Fibroblast of peridontal ligament (primary cell): ENCODE results near the gene ZNF688.
"Not testable (repeated sequence)": the region's sequence is repeated elsewhere in the genome, so short reads cannot be mapped to it uniquely, and the experiment has no call there.

Experiments
- DNase-seq: peaks from one replicate; pipeline ENCODE4 v3.0.0-alpha.2; 2010; ENCODE audit errors: extremely low read depth

The ZNF688 gene

GRCh38 chr16:30533748-30534367 is 37.7 kb downstream of the ZNF688 start:
- DNase-seq: no peak

- no peak for DNase-seq
Measured at GRCh38 chr16:30533146-30533522, 38.4 kb downstream of the ZNF688 start.

GRCh38 chr16:30532285-30533145 is 39.0 kb downstream of the ZNF688 start:
- no peak for DNase-seq

GRCh38 chr16:30530163-30531037 is 41.1 kb downstream of the ZNF688 start:
- DNase-seq: no peak

- DNase-seq: no peak
Measured at GRCh38 chr16:30528799-30529457, 42.6 kb downstream of the ZNF688 start.

GRCh38 chr16:30527635-30528178 is 43.8 kb downstream of the ZNF688 start:
- DNase-seq: no peak

GRCh38 chr16:30526823-30527634 is 44.5 kb downstream of the ZNF688 start:
- peak; percentile 94 for DNase-seq

- DNase-seq: peak; percentile 13
Measured at GRCh38 chr16:30526137-30526822, 45.2 kb downstream of the ZNF688 start, which contains the start of gene ZNF768. Gene ZNF768, minus strand, starts transcription at chr16:30526566. Its CDS starts 153 bp downstream, at chr16:30526413.

GRCh38 chr16:30525844-30526136 is 45.7 kb downstream of the ZNF688 start:
- DNase-seq: no peak

- no peak for DNase-seq
Measured at GRCh38 chr16:30524575-30525568, 46.6 kb downstream of the ZNF688 start.

GRCh38 chr16:30523768-30524574 is 47.5 kb downstream of the ZNF688 start:
- DNase-seq: no peak

GRCh38 chr16:30522702-30523463 is 48.6 kb downstream of the ZNF688 start:
- not testable (repeated sequence) for DNase-seq

- DNase-seq: no peak
Measured at GRCh38 chr16:30521873-30522641, 49.5 kb downstream of the ZNF688 start.

- no peak for DNase-seq
Measured at GRCh38 chr16:30521476-30521872, 50.0 kb downstream of the ZNF688 start.
